ENCODE results near the gene MPZL1. TPM values are rescaled to one million over a fixed set of nuclear protein-coding genes. Genes with fewer than 3 reads are reported as not detected.

The MPZL1 gene
- total and polyA plus RNA-seq, 2 donors (not counting 3 experiments of a cell fraction or from before 2014, with no cell fraction given), result 41.7 to 99.1 TPM

DNA sequence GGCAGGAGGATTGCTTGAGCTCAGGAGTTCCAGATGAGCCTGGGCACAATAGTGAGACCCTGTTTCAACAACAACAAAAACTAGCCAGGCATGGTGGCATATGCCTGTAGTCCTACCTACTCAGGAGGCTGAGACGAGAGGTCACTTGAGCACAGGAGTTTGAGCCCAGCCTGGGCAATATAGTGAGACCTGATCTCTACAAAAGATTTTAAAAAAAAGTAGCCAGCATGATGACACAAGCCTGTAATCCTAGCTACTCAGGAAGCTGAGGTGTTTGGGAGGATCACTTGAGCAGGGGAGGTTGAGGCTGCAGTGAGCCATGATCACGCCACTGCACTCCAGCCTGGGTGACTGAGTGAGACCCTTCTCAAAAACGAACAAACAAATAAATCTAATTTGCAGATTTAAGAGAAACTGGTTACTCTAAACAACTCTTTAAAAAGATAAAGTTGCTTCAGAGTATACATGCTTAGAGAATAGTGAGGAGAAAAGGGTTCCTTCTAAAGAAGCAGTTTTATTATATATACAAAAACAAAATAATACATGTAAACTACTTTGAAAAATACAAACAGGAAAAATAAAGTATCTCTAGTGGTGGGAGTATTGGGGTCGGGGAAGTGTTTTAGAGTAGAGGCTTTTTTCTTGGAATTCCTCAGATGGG lies 103.8 kb downstream of the MPZL1 start:
- H3K4me1 ChIP-seq (ENCODE audit: control insufficient read depth, extremely low read depth, insufficient read depth, low read length), result peaks cover 4% of the 10 kb centered on the region
- FAIRE-seq (no peak), DNase-seq (ENCODE audit: low read depth, low spot score) (no peak)
- POLR2A ChIA-PET, result no interaction called here
- H3K79me2 ChIP-seq (ENCODE audit: control insufficient read depth, insufficient read depth, low read length), result no peaks in the 10 kb centered on the region
- TF ChIP-seq FOS (IDR thresholded peaks at IDR 0.05; ENCODE audit: borderline replicate concordance, insufficient read depth, low read length) (no peak), MYC (IDR thresholded peaks at IDR 0.05; ENCODE audit: low read depth, low read length) (no peak), POLR2AphosphoS5 (IDR thresholded peaks at IDR 0.05; ENCODE audit: insufficient read depth, low read depth, low read length) (no peak)
- TF ChIP-seq, protein P1, sequence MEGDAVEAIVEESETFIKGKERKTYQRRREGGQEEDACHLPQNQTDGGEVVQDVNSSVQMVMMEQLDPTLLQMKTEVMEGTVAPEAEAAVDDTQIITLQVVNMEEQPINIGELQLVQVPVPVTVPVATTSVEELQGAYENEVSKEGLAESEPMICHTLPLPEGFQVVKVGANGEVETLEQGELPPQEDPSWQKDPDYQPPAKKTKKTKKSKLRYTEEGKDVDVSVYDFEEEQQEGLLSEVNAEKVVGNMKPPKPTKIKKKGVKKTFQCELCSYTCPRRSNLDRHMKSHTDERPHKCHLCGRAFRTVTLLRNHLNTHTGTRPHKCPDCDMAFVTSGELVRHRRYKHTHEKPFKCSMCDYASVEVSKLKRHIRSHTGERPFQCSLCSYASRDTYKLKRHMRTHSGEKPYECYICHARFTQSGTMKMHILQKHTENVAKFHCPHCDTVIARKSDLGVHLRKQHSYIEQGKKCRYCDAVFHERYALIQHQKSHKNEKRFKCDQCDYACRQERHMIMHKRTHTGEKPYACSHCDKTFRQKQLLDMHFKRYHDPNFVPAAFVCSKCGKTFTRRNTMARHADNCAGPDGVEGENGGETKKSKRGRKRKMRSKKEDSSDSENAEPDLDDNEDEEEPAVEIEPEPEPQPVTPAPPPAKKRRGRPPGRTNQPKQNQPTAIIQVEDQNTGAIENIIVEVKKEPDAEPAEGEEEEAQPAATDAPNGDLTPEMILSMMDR (IDR thresholded peaks at IDR 0.05; ENCODE audit: extremely low read depth in 1 of 2, insufficient read depth in 1 of 2, low read depth in 1 of 2, low read length in 2 of 2), result no peak
- intact Hi-C loops (cut with micrococcal nuclease) (no loop called here), dilution Hi-C loops (cut with MboI; ENCODE audit: extremely low pct_ligation_motif_present, low sequenced_read_pairs) (no loop called here)
- H3K27ac ChIP-seq (ENCODE audit: insufficient read depth, low read depth, low read length), result no peak overlapping the region
- H3K27me3 ChIP-seq (ENCODE audit: control insufficient read depth in 2 of 2, insufficient read depth in 2 of 2, low read length in 2 of 2), result no peaks in the 10 kb centered on the region
- H4K20me1 ChIP-seq (replicated peaks; ENCODE audit: control insufficient read depth, extremely low read depth, insufficient read depth, low read length), result no peaks in the 10 kb centered on the region
- no peaks in the 10 kb centered on the region for H3K9me1 ChIP-seq (replicated peaks; ENCODE audit: control insufficient read depth, extremely low read depth, insufficient read depth, low read length)
- no peak overlapping the region for H3K4me3 ChIP-seq (replicated peaks in 1 of 3; ENCODE audit: insufficient read depth in 1 of 3, low read depth in 1 of 3, low read length in 3 of 3)
- no peaks in the 10 kb centered on the region for H3K9me3 ChIP-seq (replicated peaks; ENCODE audit: control insufficient read depth, insufficient read depth, low read length)
- BruUV-seq (replicated peaks), result no TSS peak
- CTCF ChIA-PET, result interaction anchor here (1.1 kb wide), 1 partner anchor 12 kb away, joined by 3 read pairs; no protein-coding TSS in a partner anchor
- H3K9ac ChIP-seq (replicated peaks; ENCODE audit: extremely low read depth, insufficient read depth, low read length), result no peak overlapping the region
- H3K36me3 ChIP-seq (ENCODE audit: control insufficient read depth in 2 of 2, extremely low read depth in 1 of 2, insufficient read depth in 2 of 2, low read length in 2 of 2), result no peaks in the 10 kb centered on the region
- H2AFZ ChIP-seq (ENCODE audit: low read depth, low read length), result no peak overlapping the region
- H3K4me2 ChIP-seq (ENCODE audit: insufficient read depth, low read length), result no peak overlapping the region

DNA sequence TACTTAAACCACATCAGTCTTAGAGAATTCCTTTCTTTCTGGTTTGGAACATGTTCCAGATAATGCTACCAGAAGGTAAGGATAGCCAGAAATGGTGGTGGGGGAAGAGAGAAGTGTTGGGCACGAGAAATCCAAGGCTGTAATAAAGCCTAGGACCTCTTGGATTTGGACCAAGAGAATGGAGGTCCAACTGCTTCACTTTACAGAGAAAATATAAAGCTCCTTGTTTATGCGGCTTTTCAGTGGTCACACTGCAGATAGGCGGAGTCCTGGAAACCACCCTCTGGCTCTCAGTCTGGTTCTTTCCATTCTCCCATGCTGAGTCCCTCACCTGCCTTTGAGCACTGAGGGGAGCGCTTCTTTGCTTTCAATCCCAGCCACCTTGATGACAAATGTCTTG lies 104.3 kb downstream of the MPZL1 start:
- intact Hi-C loops (cut with micrococcal nuclease) (no loop called here), dilution Hi-C loops (cut with MboI; ENCODE audit: extremely low pct_ligation_motif_present, low sequenced_read_pairs) (no loop called here)
- no peak overlapping the region for H3K9ac ChIP-seq (replicated peaks; ENCODE audit: extremely low read depth, insufficient read depth, low read length)
- no peak overlapping the region for H3K27ac ChIP-seq (ENCODE audit: insufficient read depth, low read depth, low read length)
- H3K4me3 ChIP-seq (replicated peaks in 1 of 3; ENCODE audit: insufficient read depth in 1 of 3, low read depth in 1 of 3, low read length in 3 of 3), result no peak overlapping the region
- H3K79me2 ChIP-seq (ENCODE audit: control insufficient read depth, insufficient read depth, low read length), result no peaks in the 10 kb centered on the region
- CTCF ChIA-PET, result no interaction called here
- no peaks in the 10 kb centered on the region for H3K36me3 ChIP-seq (ENCODE audit: control insufficient read depth in 2 of 2, extremely low read depth in 1 of 2, insufficient read depth in 2 of 2, low read length in 2 of 2)
- H2AFZ ChIP-seq (ENCODE audit: low read depth, low read length), result no peak overlapping the region
- no peak overlapping the region for H3K4me2 ChIP-seq (ENCODE audit: insufficient read depth, low read length)
- no peak for DNase-seq (ENCODE audit: low read depth, low spot score)
- FAIRE-seq, result no peak
- TF ChIP-seq FOS (IDR thresholded peaks at IDR 0.05; ENCODE audit: borderline replicate concordance, insufficient read depth, low read length), result no peak
- TF ChIP-seq, protein P1 (IDR thresholded peaks at IDR 0.05; ENCODE audit: extremely low read depth in 1 of 2, insufficient read depth in 1 of 2, low read depth in 1 of 2, low read length in 2 of 2), result no peak
- TF ChIP-seq, protein P2, sequence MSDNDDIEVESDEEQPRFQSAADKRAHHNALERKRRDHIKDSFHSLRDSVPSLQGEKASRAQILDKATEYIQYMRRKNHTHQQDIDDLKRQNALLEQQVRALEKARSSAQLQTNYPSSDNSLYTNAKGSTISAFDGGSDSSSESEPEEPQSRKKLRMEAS (IDR thresholded peaks at IDR 0.05; ENCODE audit: insufficient read depth, insufficient read length), result no peak
- TF ChIP-seq POLR2A (IDR thresholded peaks at IDR 0.05; ENCODE audit: low read depth, low read length), result no peak
- TF ChIP-seq JUN (IDR thresholded peaks at IDR 0.05; ENCODE audit: borderline replicate concordance, insufficient read depth, insufficient read length, low read depth), result no peak
- no peak for TF ChIP-seq MYC (IDR thresholded peaks at IDR 0.05; ENCODE audit: low read depth, low read length)
- TF ChIP-seq POLR2AphosphoS5 (IDR thresholded peaks at IDR 0.05; ENCODE audit: insufficient read depth, low read depth, low read length), result no peak
- no peak for TF ChIP-seq EZH2 (IDR thresholded peaks at IDR 0.05; ENCODE audit: borderline replicate concordance, low read depth, low read length, severe bottlenecking)
- TF ChIP-seq GATA2 (IDR thresholded peaks at IDR 0.05; ENCODE audit: insufficient read depth, insufficient read length, low read depth, low read length), result no peak
- H3K27me3 ChIP-seq (ENCODE audit: control insufficient read depth in 2 of 2, insufficient read depth in 2 of 2, low read length in 2 of 2), result no peaks in the 10 kb centered on the region
- no peaks in the 10 kb centered on the region for H3K9me3 ChIP-seq (replicated peaks; ENCODE audit: control insufficient read depth, insufficient read depth, low read length)
- BruUV-seq (replicated peaks), result no TSS peak
- H3K4me1 ChIP-seq (ENCODE audit: control insufficient read depth, extremely low read depth, insufficient read depth, low read length), result peaks cover 2% of the 10 kb centered on the region
- POLR2A ChIA-PET, result no interaction called here
- no peaks in the 10 kb centered on the region for H3K9me1 ChIP-seq (replicated peaks; ENCODE audit: control insufficient read depth, extremely low read depth, insufficient read depth, low read length)
- no peaks in the 10 kb centered on the region for H4K20me1 ChIP-seq (replicated peaks; ENCODE audit: control insufficient read depth, extremely low read depth, insufficient read depth, low read length)
